HG03060 (cell line): ENCODE data around the gene BUB3.

ENCODE experiments used
- ATAC-seq: cut with Tn5 transposase; IDR thresholded peaks from one replicate; pipeline ENCODE4 v1.9.1; 2021; ENCODE audit warnings: low read depth, moderate number of reproducible peaks; ENCODE audit not compliant: unreplicated experiment

The BUB3 gene

DNA sequence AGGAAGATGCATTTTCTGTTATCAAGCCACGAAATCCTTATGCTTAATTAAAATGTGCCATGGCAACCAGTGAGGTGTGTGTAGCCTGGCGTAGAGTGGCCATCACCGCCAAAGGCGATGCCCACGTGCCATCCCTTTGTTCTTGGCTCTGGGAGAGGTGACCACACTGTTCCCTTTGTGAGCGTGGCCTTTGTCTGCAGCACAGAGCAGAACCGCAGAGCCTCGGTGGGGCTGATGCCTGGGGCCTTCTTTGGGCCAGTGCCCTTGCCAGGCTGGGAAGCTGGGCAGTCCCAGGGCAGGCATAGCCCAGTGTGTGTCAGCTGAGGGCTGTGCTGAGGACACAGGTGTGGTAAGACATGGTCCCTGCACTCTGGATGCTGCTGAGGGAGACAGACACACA lies 48.3 kb downstream of the BUB3 start:
- ATAC-seq = no peak

DNA sequence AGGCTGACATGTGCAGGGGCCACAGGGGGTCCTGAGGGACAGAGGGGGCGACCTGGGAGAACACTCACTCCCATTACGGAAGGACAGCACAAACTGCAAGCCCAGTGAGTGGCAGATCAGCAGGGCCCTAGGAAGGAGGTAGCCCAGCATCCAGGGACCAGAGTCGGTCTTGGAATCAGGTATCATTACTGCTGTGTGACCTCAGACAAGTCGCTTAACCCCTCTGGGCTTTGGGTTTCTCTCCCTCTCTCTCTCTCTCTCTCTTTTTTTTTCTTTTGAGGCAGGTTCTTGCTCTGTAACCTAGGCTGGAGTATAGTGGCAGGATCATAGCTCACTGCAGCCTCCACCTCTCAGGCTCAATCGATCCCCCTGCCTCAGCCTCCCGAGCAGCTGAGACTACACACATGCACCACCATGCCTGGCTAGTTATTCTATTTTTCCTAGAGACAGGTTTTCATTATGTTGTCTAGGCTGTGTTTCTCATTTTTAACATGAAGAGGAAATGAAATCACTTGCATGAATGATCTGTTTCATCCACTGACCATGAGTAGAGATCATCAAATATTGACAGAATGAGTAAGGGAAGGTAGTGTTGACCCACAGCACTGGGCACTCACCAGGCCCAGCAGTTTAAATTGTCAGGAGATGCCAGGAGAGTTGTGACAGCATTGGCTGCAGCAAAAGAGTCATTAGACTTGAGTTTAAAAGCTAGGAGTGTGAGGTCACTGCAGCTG lies 49.4 kb downstream of the BUB3 start:
- no peak for ATAC-seq

DNA sequence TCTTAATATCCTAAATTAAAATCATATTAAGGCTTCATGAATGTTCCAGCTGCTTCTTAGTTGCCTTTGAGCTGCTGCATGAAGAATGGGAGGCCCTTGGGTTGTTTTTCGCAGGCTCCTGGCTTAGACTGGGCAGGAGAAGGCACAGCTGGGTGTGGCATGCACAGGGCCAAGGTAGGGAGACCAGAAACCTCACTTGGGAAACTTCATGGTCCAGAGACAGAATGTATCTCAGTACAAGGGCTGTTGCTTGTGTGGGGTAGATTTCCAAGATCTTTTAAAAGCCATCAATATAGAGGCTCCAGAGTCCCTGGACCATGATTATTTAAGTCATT lies 49.9 kb downstream of the BUB3 start:
- ATAC-seq = no peak

GRCh38 chr10:123205041-123205440 lies 50.8 kb downstream of the BUB3 start:
- ATAC-seq = no peak

- ATAC-seq = no peak
These were observed 57.9 kb downstream of the BUB3 start for GRCh38 chr10:123212063-123212462.

DNA sequence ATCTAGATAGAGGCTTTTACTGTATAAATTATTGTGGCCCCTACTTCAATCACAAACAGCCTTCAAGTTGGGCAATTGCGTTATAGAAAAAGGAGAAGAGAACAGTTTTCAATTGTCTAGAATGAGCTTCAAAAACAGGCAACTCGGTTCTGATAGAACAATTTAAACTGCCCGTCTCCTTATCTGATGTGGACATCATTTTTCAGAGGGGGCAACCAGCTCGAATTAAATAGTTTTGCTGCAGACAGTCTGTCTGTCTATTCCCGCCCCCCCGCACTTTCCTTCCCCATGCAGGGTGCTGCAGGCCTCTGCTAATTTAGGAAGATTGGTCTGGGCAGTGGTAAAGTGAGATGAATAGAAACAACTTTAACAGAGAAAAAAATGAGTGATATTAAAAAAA lies 58.4 kb downstream of the BUB3 start:
- ATAC-seq = no peak

GRCh38 chr10:123213192-123213591 lies 59.0 kb downstream of the BUB3 start:
- ATAC-seq = no peak
